Measurements from ENCODE around the gene PKD1. TPM values are rescaled to one million over a fixed set of nuclear protein-coding genes. Genes with fewer than 3 reads are reported as not detected.

Gene PKD1
- total RNA-seq, 1 donor, result 180 TPM

DNA sequence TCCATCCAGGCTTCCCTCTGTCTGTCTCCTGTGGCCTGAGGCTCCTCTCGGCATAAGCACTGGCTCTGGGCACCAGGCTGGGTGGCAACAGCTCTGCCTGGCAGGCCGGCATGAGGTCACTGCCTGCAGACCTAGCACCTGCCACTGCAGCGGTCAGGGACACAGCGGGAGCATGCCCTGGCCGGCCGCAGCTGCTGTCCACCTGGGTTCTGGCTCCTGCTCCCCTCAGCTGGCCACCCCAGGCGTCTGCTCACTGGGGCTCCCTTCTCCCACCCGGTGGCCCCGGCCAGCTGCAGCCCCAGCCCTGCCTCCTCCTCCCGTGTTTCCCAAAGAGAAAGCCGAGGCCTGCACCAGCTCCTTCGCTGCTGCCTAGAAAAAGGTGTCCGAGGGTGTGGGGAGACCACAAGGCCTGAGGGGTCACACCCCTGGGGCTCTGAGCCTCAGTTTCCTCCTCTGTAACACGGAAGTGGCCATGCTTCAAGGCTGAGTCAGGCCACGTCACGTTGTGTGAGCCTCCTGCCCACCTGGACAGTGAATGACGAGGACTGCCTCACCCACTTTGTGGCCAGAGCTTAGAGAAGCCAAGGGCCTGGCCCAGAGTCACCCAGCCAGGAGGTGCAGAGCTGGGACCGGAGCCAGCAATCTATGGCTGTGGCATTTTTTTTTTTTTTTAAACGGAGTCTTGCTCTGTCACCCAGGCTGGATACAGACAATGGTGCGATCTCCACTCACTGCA lies 94.7 kb downstream of the PKD1 start:
- TF ChIP-seq, protein P1, sequence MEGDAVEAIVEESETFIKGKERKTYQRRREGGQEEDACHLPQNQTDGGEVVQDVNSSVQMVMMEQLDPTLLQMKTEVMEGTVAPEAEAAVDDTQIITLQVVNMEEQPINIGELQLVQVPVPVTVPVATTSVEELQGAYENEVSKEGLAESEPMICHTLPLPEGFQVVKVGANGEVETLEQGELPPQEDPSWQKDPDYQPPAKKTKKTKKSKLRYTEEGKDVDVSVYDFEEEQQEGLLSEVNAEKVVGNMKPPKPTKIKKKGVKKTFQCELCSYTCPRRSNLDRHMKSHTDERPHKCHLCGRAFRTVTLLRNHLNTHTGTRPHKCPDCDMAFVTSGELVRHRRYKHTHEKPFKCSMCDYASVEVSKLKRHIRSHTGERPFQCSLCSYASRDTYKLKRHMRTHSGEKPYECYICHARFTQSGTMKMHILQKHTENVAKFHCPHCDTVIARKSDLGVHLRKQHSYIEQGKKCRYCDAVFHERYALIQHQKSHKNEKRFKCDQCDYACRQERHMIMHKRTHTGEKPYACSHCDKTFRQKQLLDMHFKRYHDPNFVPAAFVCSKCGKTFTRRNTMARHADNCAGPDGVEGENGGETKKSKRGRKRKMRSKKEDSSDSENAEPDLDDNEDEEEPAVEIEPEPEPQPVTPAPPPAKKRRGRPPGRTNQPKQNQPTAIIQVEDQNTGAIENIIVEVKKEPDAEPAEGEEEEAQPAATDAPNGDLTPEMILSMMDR (IDR thresholded peaks at IDR 0.05; ENCODE audit: extremely low read depth, low read depth, low read length), result no peak
- Histone ChIP-seq H3K27ac (ENCODE audit: low read depth, low read length) (peak overlapping the region; percentile 70), H2AFZ (ENCODE audit: low read length) (no peak overlapping the region), H3K9me3 (ENCODE audit: low read depth, low read length) (no peaks in the 10 kb centered on the region), H3K4me2 (ENCODE audit: insufficient read depth, low read length) (no peak overlapping the region), H3K4me1 (ENCODE audit: insufficient read depth, low read length) (peaks cover 23% of the 10 kb centered on the region), H4K20me1 (ENCODE audit: insufficient read depth, low read length) (no peaks in the 10 kb centered on the region), H3K36me3 (ENCODE audit: insufficient read depth, low read length) (peaks cover 20% of the 10 kb centered on the region), H3K27me3 (ENCODE audit: insufficient read depth, low read length) (no peaks in the 10 kb centered on the region), H3K4me3 (ENCODE audit: insufficient read depth, low read length) (no peak overlapping the region), H3K79me2 (ENCODE audit: insufficient read depth, low read length) (peaks cover 15% of the 10 kb centered on the region)
- no peak for DNase-seq (ENCODE audit: insufficient read length, low spot score, missing footprints)

DNA sequence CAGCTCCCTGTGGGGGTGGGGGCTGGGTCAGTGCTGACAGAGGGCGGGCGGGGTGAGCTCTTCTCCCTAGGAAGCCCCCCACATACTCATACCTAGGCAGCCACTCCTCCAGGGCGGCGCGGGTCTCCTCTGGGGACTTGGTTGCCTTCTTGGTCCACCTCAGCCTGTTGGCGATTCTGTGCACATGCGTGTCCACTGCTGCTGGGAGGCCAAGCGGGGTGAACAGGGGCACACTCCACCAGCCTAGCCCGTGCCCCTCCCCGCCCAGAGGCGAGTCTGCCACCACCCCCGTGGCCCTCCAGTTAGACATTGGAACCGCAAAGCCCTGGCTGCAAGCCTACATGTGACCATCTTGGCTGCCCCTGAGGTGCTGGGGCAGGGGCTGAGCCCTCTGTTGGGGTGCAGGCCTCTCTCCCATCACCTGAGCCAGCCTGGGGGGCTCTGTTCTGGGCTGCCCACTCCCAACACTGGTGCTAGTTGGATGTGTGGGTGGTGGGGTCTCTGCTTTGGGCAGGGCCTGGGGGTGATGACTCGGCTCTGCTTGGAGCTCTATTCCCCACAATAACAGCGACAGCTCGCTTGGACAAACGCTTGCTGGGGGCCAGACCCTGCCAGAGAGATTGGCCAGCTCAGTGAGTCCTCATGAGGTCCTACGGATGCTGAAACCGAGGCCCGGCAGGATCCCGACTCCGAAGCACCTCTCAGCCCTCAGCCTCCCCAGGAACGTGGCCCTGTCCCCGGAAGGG lies 95.5 kb downstream of the PKD1 start:
- Histone ChIP-seq H3K9me3 (ENCODE audit: low read depth, low read length) (no peaks in the 10 kb centered on the region), H4K20me1 (ENCODE audit: insufficient read depth, low read length) (no peaks in the 10 kb centered on the region), H3K36me3 (ENCODE audit: insufficient read depth, low read length) (peaks cover 20% of the 10 kb centered on the region), H3K4me3 (ENCODE audit: insufficient read depth, low read length) (no peak overlapping the region), H2AFZ (ENCODE audit: low read length) (no peak overlapping the region), H3K4me2 (ENCODE audit: insufficient read depth, low read length) (no peak overlapping the region), H3K79me2 (ENCODE audit: insufficient read depth, low read length) (peaks cover 13% of the 10 kb centered on the region), H3K27ac (ENCODE audit: low read depth, low read length) (peak overlapping the region; percentile 70), H3K27me3 (ENCODE audit: insufficient read depth, low read length) (no peaks in the 10 kb centered on the region), H3K4me1 (ENCODE audit: insufficient read depth, low read length) (peaks cover 30% of the 10 kb centered on the region)
- DNase-seq (ENCODE audit: insufficient read length, low spot score, missing footprints), result no peak
- TF ChIP-seq, protein P1 (IDR thresholded peaks at IDR 0.05; ENCODE audit: extremely low read depth, low read depth, low read length), result no peak

DNA sequence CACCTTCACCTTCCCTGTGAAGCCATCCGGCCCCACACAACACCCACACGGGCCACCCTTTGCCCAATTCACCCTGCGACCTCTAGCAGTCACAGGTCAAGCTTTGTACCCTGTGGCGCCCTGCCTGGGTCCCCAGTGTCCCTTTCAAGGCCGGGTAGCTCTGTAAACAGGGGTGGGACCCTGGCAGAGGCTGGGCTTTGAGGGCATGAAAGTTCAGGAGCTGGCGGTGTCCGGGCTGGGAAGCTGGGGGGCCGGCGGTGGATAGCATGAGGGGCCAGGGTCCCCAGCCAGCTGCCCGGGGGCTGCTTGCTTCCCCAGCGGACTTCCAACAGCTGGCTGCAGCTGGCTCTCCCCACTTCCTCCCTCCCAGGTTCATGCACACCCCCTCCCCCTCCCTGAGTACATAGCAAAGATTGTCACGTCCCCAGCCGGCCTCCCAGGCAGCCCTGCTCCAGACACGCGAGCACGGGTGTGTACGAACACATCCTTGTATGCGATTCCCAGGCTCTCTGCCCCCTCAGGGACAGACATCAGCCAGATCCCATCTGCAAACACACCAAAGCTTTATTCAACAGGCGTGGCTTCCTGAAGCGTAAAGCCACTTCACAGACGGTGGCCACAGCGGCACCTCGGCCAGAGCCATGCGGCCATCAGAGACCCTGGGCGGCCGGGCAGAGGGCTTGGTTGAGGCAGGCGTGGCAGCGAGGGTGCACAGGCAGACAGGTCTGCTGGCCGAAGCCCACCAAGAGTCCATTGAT lies 96.2 kb downstream of the PKD1 start:
- H4K20me1 ChIP-seq (ENCODE audit: insufficient read depth, low read length), result no peaks in the 10 kb centered on the region
- H3K4me3 ChIP-seq (ENCODE audit: insufficient read depth, low read length), result no peak overlapping the region
- TF ChIP-seq, protein P1 (IDR thresholded peaks at IDR 0.05; ENCODE audit: extremely low read depth, low read depth, low read length), result no peak
- H2AFZ ChIP-seq (ENCODE audit: low read length), result no peak overlapping the region
- H3K4me2 ChIP-seq (ENCODE audit: insufficient read depth, low read length), result peak overlapping the region; percentile 13
- H3K79me2 ChIP-seq (ENCODE audit: insufficient read depth, low read length), result peaks cover 19% of the 10 kb centered on the region
- no peaks in the 10 kb centered on the region for H3K9me3 ChIP-seq (ENCODE audit: low read depth, low read length)
- DNase-seq (ENCODE audit: insufficient read length, low spot score, missing footprints), result peak; percentile 96
- H3K36me3 ChIP-seq (ENCODE audit: insufficient read depth, low read length), result peaks cover 20% of the 10 kb centered on the region
- H3K27ac ChIP-seq (ENCODE audit: low read depth, low read length), result peak overlapping the region; percentile 70
- H3K27me3 ChIP-seq (ENCODE audit: insufficient read depth, low read length), result no peaks in the 10 kb centered on the region
- peaks cover 37% of the 10 kb centered on the region for H3K4me1 ChIP-seq (ENCODE audit: insufficient read depth, low read length)

Small RNA genes lying within 50 kb of the gene (small RNA-seq; reads per million reads assigned to genes)
- gene MIR1225 (not detected), gene MIR3180-5 (not detected), gene MIR4516 (not detected), gene RF00019 (not detected), gene SNORD60 (not detected)

Other genes with a start within 250 kb of the PKD1 start
- gene HS3ST6, start 217.5 kb downstream of the PKD1 start, total RNA-seq, result not detected in 2 replicates
- gene MSRB1, start 192.7 kb downstream of the PKD1 start, total RNA-seq, result 16.2 and 18.1 TPM in 2 replicates
- gene RPL3L, start 181.2 kb downstream of the PKD1 start, total RNA-seq, result not detected in 2 replicates
- gene NDUFB10, start 176.4 kb downstream of the PKD1 start, total RNA-seq, result 82.8 and 109 TPM in 2 replicates
- 1,815 and 2,359 TPM in 2 replicates for gene RPS2, start 171.1 kb downstream of the PKD1 start, total RNA-seq
- 0.36 TPM in 1 of 2 replicates, not detected in the other for gene RNF151, start 169.0 kb downstream of the PKD1 start, total RNA-seq
- gene TBL3, start 163.8 kb downstream of the PKD1 start, total RNA-seq, result 22.4 and 26.1 TPM in 2 replicates
- gene NOXO1, start 154.4 kb downstream of the PKD1 start, total RNA-seq, result under 0.01 and 0.29 TPM in 2 replicates
- gene GFER, start 151.7 kb downstream of the PKD1 start, total RNA-seq, result 8.7 and 12.1 TPM in 2 replicates
- under 0.01 and 0.59 TPM in 2 replicates for gene SYNGR3, start 145.9 kb downstream of the PKD1 start, total RNA-seq
- 17.7 and 21.0 TPM in 2 replicates for gene ZNF598, start 126.1 kb downstream of the PKD1 start, total RNA-seq
- not detected in 2 replicates for gene NPW, start 116.1 kb downstream of the PKD1 start, total RNA-seq
- 26.8 and 33.7 TPM in 2 replicates for gene NHERF2, start 109.0 kb downstream of the PKD1 start, total RNA-seq
- gene NTHL1, start 88.1 kb downstream of the PKD1 start, total RNA-seq, result 22.8 and 24.8 TPM in 2 replicates
- 73.1 and 78.9 TPM in 2 replicates for gene TSC2, start 87.9 kb downstream of the PKD1 start, total RNA-seq
- 0.36 and 0.59 TPM in 2 replicates for gene RAB26, start 12.7 kb upstream of the PKD1 start, total RNA-seq
- 49.5 and 56.1 TPM in 2 replicates for gene TRAF7, start 19.9 kb upstream of the PKD1 start, total RNA-seq
- gene CASKIN1, start 60.7 kb upstream of the PKD1 start, total RNA-seq, result not detected in 2 replicates
- 30.8 and 44.2 TPM in 2 replicates for gene MLST8, start 69.6 kb upstream of the PKD1 start, total RNA-seq
- 1.5 and 2.5 TPM in 2 replicates for gene BRICD5, start 75.0 kb upstream of the PKD1 start, total RNA-seq
- gene PGP, start 78.9 kb upstream of the PKD1 start, total RNA-seq, result 14.1 and 14.4 TPM in 2 replicates
- gene E4F1, start 87.7 kb upstream of the PKD1 start, total RNA-seq, result 30.9 and 31.5 TPM in 2 replicates
- gene DNASE1L2, start 100.5 kb upstream of the PKD1 start, total RNA-seq, result 0.72 and 0.88 TPM in 2 replicates
- gene ECI1, start 115.7 kb upstream of the PKD1 start, total RNA-seq, result 42.3 and 44.5 TPM in 2 replicates
- 64.2 and 81.1 TPM in 2 replicates for gene RNPS1, start 132.2 kb upstream of the PKD1 start, total RNA-seq
- 0.88 and 1.4 TPM in 2 replicates for gene ABCA3, start 204.8 kb upstream of the PKD1 start, total RNA-seq